Left lung (tissue), 10 donors: ENCODE data around the gene NOTO. TPM values are rescaled to one million over a fixed set of nuclear protein-coding genes. Genes with fewer than 3 reads are reported as not detected.
A peak's percentile ranks its signal among the peaks of the same experiment; 100 is the strongest.

Experiments
- ATAC-seq: fragments of 200-7000 bp; cut with Tn5 transposase; one replicate; pipeline ENCODE4 v1.9.1; 2020; ENCODE audit warnings: moderate library complexity
- DNase-seq, 4 donors: peaks; one replicate each; pipeline ENCODE4 v3.0.0-alpha.2; 2013 to 2020
- H3K27ac ChIP-seq, 2 donors: fragments of 200-600 bp; sonication (generic) in 1 of 2; one replicate each; pipeline versions ENCODE4 v1.5.0 to v1.8.0; 2020 to 2021
- H3K27me3 ChIP-seq, 2 donors: fragments of 200-600 bp; sonication (generic) in 1 of 2; one replicate each; pipeline versions ENCODE4 v1.5.0 to v1.8.0; 2020 to 2021
- H3K36me3 ChIP-seq, 2 donors: fragments of 200-600 bp; sonication (generic) in 1 of 2; one replicate each; pipeline versions ENCODE4 v1.5.0 to v1.8.0; 2020 to 2021
- H3K4me1 ChIP-seq, 2 donors: fragments of 200-600 bp; one replicate each; pipeline ENCODE4 v1.8.0; 2021
- H3K4me3 ChIP-seq, 2 donors: fragments of 200-600 bp; sonication (generic) in 1 of 2; one replicate each; pipeline versions ENCODE4 v1.5.0 to v1.8.0; 2020 to 2021; ENCODE audit warnings: mild to moderate bottlenecking in 1 of 2
- H3K9me3 ChIP-seq, 2 donors: fragments of 200-600 bp; sonication (generic) in 1 of 2; one replicate each; pipeline versions ENCODE4 v1.5.0 to v1.8.0; 2020 to 2021
- CTCF ChIP-seq, 2 donors: fragments of 200-600 bp; sonication (generic) in 1 of 2; IDR thresholded peaks; one replicate each; pipeline versions ENCODE4 v1.5.0 to v1.8.0; 2021; ENCODE audit warnings: antibody characterized with exemption in 2 of 2
- intact Hi-C, 2 donors: fragments of 100-400 bp; cut with DNase I; formaldehyde crosslinking; loops; one replicate each; pipeline versions ENCODE4 v1.11.2 to v1.14.2; 2022
- polyA plus RNA-seq, 6 donors: library from polyadenylated mRNA; unstranded; fragments of 120-200 nt; gene quantifications; one replicate each; pipeline ENCODE4 v1.2.1, GENCODE V29; 2013; ENCODE audit not compliant: insufficient read length in 6 of 6
- total RNA-seq, 2 donors: library from RNA; stranded (reverse); fragmentation: NEBNext Ultra II Directional; extraction: Animal tissue kit (Norgen Biotek cat#: 25700); gene quantifications; one replicate each; pipeline ENCODE4 v1.2.1, GENCODE V29; 2021
- donor health status: DM: no; HTN: yes; CAD: no.
- donor health status: DM: no; HTN: no; CAD: no.

Gene NOTO
- total and polyA plus RNA-seq, 8 donors = 0.10 to 0.17 (median 0.11) TPM; not detected in 4

GRCh38 chr2:73238149-73238548, 35.8 kb downstream of the NOTO start:
- intact Hi-C loops = no loop called here
- DNase-seq (no peak), ATAC-seq (no peak)
- peaks cover 0 to 46% of the 10 kb centered on the region in 2 donors for H3K36me3 ChIP-seq
- TF ChIP-seq CTCF (IDR thresholded peaks at IDR 0.05) = no peak
- H3K4me1 ChIP-seq = peaks cover 24 to 59% of the 10 kb centered on the region in 2 donors
- H3K4me3 ChIP-seq = no peak overlapping the region
- H3K27me3 ChIP-seq = no peaks in the 10 kb centered on the region
- H3K27ac ChIP-seq = no peak overlapping the region
- H3K9me3 ChIP-seq = no peaks in the 10 kb centered on the region

GRCh38 chr2:73238976-73239375, 36.6 kb downstream of the NOTO start:
- no peak overlapping the region for H3K27ac ChIP-seq
- intact Hi-C loops = no loop called here
- H3K4me3 ChIP-seq = no peak overlapping the region
- peaks cover 24 to 65% of the 10 kb centered on the region in 2 donors for H3K4me1 ChIP-seq
- H3K36me3 ChIP-seq = peaks cover 0 to 54% of the 10 kb centered on the region in 2 donors
- TF ChIP-seq CTCF (IDR thresholded peaks at IDR 0.05) = no peak
- no peaks in the 10 kb centered on the region for H3K9me3 ChIP-seq
- H3K27me3 ChIP-seq = no peaks in the 10 kb centered on the region
- DNase-seq (no peak), ATAC-seq (no peak)

GRCh38 chr2:73239776-73240175, 37.4 kb downstream of the NOTO start:
- DNase-seq (no peak), ATAC-seq (no peak)
- Histone ChIP-seq H3K27me3 (no peaks in the 10 kb centered on the region), H3K4me3 (no peak overlapping the region), H3K36me3 (peaks cover 0 to 62% of the 10 kb centered on the region in 2 donors), H3K27ac (no peak overlapping the region), H3K4me1 (peaks cover 29 to 64% of the 10 kb centered on the region in 2 donors), H3K9me3 (no peaks in the 10 kb centered on the region)
- no peak for TF ChIP-seq CTCF (IDR thresholded peaks at IDR 0.05)
- intact Hi-C loops = no loop called here

GRCh38 chr2:73243884-73244570, 41.7 kb downstream of the NOTO start:
- Histone ChIP-seq H3K27ac (no peak overlapping the region), H3K9me3 (no peaks in the 10 kb centered on the region), H3K4me3 (no peak overlapping the region), H3K27me3 (no peaks in the 10 kb centered on the region), H3K4me1 (peaks cover 9 to 21% of the 10 kb centered on the region in 2 donors), H3K36me3 (peaks cover 0 to 100% of the 10 kb centered on the region in 2 donors)
- peak; percentile 93 for ATAC-seq
- intact Hi-C loops = no loop called here
- TF ChIP-seq CTCF (IDR thresholded peaks at IDR 0.05) = no peak
- peak in 2 of 4 donors; percentile 49 to 66 for DNase-seq

GRCh38 chr2:73244580-73244979, 42.2 kb downstream of the NOTO start:
- H3K27ac ChIP-seq = no peak overlapping the region
- no peak for ATAC-seq
- peaks cover 0 to 100% of the 10 kb centered on the region in 2 donors for H3K36me3 ChIP-seq
- DNase-seq = no peak
- intact Hi-C loops = no loop called here
- H3K9me3 ChIP-seq = no peaks in the 10 kb centered on the region
- no peak overlapping the region for H3K4me3 ChIP-seq
- peaks cover 6 to 17% of the 10 kb centered on the region in 2 donors for H3K4me1 ChIP-seq
- H3K27me3 ChIP-seq = no peaks in the 10 kb centered on the region
- no peak for TF ChIP-seq CTCF (IDR thresholded peaks at IDR 0.05)
